Measurements from ENCODE around the gene FOXP1. TPM values are rescaled to one million over a fixed set of nuclear protein-coding genes. Genes with fewer than 3 reads are reported as not detected.

FOXP1 gene
- total and polyA plus RNA-seq, 2 of the 8 experiments (the other 6 are each of a cell fraction or from before 2014, with no cell fraction given): 13.9 to 25.4 TPM

DNA sequence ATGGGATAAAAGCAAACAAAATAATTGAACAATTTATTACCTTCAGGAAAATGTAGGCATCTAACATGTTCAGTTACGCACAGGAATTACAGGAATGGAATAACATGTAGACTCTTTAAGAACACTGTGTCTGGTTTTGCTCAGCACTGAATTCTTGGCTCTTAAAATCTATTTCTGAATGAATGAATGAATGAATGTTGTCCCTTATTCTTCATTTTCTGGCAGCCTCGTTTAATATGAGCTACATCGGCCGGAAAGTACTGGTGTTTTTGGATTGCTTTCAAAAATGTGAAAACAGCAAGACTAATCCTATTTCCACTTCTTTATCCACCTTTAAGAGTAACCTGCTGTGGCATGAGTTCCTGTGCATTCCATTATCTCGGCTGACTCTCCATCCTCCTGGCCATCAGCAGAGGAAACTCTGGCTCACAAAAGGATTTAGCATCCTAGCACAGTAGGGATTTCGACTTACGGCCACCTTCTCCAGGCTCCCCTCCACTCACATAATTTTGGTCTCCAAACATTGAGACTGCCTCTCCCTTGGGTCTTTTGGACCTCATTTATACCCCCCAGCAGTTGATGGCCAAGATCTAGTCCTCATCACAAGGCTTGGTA lies 145.3 kb downstream of the FOXP1 start:
- no peak overlapping the region for H2BK120ac ChIP-seq (replicated peaks; ENCODE audit: low read depth, low read length)
- H3K4me2 ChIP-seq (ENCODE audit: insufficient read depth in 1 of 2, low read depth in 2 of 2, low read length in 2 of 2): no peak overlapping the region; a peak in 1 of 4 replicates
- no peak overlapping the region for H3K9ac ChIP-seq (replicated peaks in 1 of 4; ENCODE audit: extremely low read depth in 1 of 4, low read depth in 3 of 4, low read length in 3 of 4)
- H2AFZ ChIP-seq (ENCODE audit: low read length): no peak overlapping the region
- no peaks in the 10 kb centered on the region for H3K9me3 ChIP-seq (ENCODE audit: insufficient read depth in 2 of 2, low read depth in 1 of 2, low read length in 1 of 2)
- FAIRE-seq (no peak), DNase-seq (ENCODE audit: low read depth in 1 of 2, low spot score in 2 of 2) (no peak)
- no peak overlapping the region for H2BK12ac ChIP-seq (ENCODE audit: low read depth, low read length)
- H2BK5ac ChIP-seq (ENCODE audit: low read depth, low read length): no peak overlapping the region
- H2BK20ac ChIP-seq (ENCODE audit: low read length): no peak overlapping the region
- H4K5ac ChIP-seq (ENCODE audit: insufficient read length, low read depth, low read length): no peak overlapping the region
- no peak overlapping the region for H3K4me3 ChIP-seq (ENCODE audit: extremely low read depth in 1 of 4, insufficient read depth in 2 of 4, low read depth in 3 of 4, low read length in 4 of 4)
- WGBS, 2 experiments (ENCODE audit: extremely low coverage in 1 of 2, insufficient coverage in 1 of 2, insufficient read length in 1 of 2, insufficient replicate concordance in 2 of 2, low coverage in 1 of 2, low lambda C conversion rate in 2 of 2, missing lambda C conversion rate in 1 of 2): 82% methylated on average over 7 of the region's 7 CpGs; no CpG with 5 or more reads in 1 of the 2 experiments
- POLR2A ChIA-PET (ENCODE audit: partially characterized antibody): interaction anchor here (0.6 kb wide), 1 partner anchor 77 kb away, joined by 4 read pairs; no protein-coding TSS in a partner anchor
- TF ChIP-seq KDM4A (IDR thresholded peaks at IDR 0.05; ENCODE audit: low read depth, low read length, severe bottlenecking) (no peak), BCL11A (IDR thresholded peaks at IDR 0.05; ENCODE audit: low read depth in 2 of 2, low read length in 2 of 2) (no peak), TBP (IDR thresholded peaks at IDR 0.05; ENCODE audit: low read depth, low read length) (no peak), EP300 (IDR thresholded peaks at IDR 0.05; ENCODE audit: borderline replicate concordance in 1 of 2, low read depth in 2 of 2, low read length in 2 of 2) (no peak), FOSL1 (IDR thresholded peaks at IDR 0.05; ENCODE audit: insufficient read depth, low read depth, low read length) (no peak), CBX8 (IDR thresholded peaks at IDR 0.05; ENCODE audit: borderline replicate concordance, low read depth, low read length) (no peak), RFX5 (IDR thresholded peaks at IDR 0.05; ENCODE audit: borderline replicate concordance, low read depth, low read length) (no peak)
- TF ChIP-seq, protein P1, sequence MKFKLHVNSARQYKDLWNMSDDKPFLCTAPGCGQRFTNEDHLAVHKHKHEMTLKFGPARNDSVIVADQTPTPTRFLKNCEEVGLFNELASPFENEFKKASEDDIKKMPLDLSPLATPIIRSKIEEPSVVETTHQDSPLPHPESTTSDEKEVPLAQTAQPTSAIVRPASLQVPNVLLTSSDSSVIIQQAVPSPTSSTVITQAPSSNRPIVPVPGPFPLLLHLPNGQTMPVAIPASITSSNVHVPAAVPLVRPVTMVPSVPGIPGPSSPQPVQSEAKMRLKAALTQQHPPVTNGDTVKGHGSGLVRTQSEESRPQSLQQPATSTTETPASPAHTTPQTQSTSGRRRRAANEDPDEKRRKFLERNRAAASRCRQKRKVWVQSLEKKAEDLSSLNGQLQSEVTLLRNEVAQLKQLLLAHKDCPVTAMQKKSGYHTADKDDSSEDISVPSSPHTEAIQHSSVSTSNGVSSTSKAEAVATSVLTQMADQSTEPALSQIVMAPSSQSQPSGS (IDR thresholded peaks at IDR 0.05; ENCODE audit: low read length): no peak
- peaks cover 4% of the 10 kb centered on the region; the same call in 1 of the 2 replicates for H3K79me1 ChIP-seq (ENCODE audit: low read depth, low read length)
- H3K4me1 ChIP-seq (replicated peaks in 1 of 4; ENCODE audit: control insufficient read depth in 3 of 4, insufficient read depth in 4 of 4, low read length in 3 of 4): no peaks in the 10 kb centered on the region
- H2BK15ac ChIP-seq (ENCODE audit: low read length): no peak overlapping the region
- H2AK5ac ChIP-seq (ENCODE audit: low read depth, low read length): no peak overlapping the region
- H4K8ac ChIP-seq (ENCODE audit: extremely low read depth, insufficient read depth, low read length): no peak overlapping the region
- H3K14ac ChIP-seq (ENCODE audit: insufficient read length): no peak overlapping the region
- H3K4ac ChIP-seq (replicated peaks; ENCODE audit: insufficient read length, low read depth, low read length): no peak overlapping the region
- H3K23ac ChIP-seq (ENCODE audit: insufficient read length): no peak overlapping the region
- no peak overlapping the region for H3K56ac ChIP-seq (replicated peaks; ENCODE audit: insufficient read length, low read depth, low read length)
- no peaks in the 10 kb centered on the region for H3K79me2 ChIP-seq (ENCODE audit: control insufficient read depth in 1 of 2, insufficient read depth in 2 of 2, low read length in 2 of 2)
- peaks cover 2% of the 10 kb centered on the region; the same call in 1 of the 2 replicates for H3K23me2 ChIP-seq (ENCODE audit: low read depth, low read length)
- no peak overlapping the region for H3K18ac ChIP-seq (ENCODE audit: extremely low read depth, low read length)
- 0 out of 8 replicates have a peak, but pooled peaks cover 0 to 2% (median 0%) of the 10 kb centered on the region in 4 experiments for H3K36me3 ChIP-seq (ENCODE audit: control insufficient read depth in 2 of 4, insufficient read depth in 4 of 4, low read length in 3 of 4)
- CTCF ChIA-PET (ENCODE audit: partially characterized antibody): interaction anchor here (0.6 to 1.5 kb wide), 3 partner anchors 20 to 224 kb away, joined by 3 to 5 read pairs (median 3); no protein-coding TSS in a partner anchor
- no peaks in the 10 kb centered on the region for H3K27me3 ChIP-seq (replicated peaks in 1 of 4; ENCODE audit: control insufficient read depth in 3 of 4, extremely low read depth in 1 of 4, insufficient read depth in 3 of 4, low read length in 3 of 4)
- H4K91ac ChIP-seq (replicated peaks; ENCODE audit: insufficient read length, low read length): no peak overlapping the region
- peaks cover 0 to 2% of the 10 kb centered on the region in 2 experiments for H4K20me1 ChIP-seq (replicated peaks in 1 of 2; ENCODE audit: control insufficient read depth in 1 of 2, insufficient read depth in 2 of 2, low read length in 2 of 2)
- no peak overlapping the region for H3K27ac ChIP-seq (ENCODE audit: low read depth, low read length)

Data from H1 (cell line).